ENCODE measurements around the gene ANKRD17.
"Not testable (repeated sequence)": the region's sequence is repeated elsewhere in the genome, so short reads cannot be mapped to it uniquely, and the experiment has no call there.

The ANKRD17 gene

DNA sequence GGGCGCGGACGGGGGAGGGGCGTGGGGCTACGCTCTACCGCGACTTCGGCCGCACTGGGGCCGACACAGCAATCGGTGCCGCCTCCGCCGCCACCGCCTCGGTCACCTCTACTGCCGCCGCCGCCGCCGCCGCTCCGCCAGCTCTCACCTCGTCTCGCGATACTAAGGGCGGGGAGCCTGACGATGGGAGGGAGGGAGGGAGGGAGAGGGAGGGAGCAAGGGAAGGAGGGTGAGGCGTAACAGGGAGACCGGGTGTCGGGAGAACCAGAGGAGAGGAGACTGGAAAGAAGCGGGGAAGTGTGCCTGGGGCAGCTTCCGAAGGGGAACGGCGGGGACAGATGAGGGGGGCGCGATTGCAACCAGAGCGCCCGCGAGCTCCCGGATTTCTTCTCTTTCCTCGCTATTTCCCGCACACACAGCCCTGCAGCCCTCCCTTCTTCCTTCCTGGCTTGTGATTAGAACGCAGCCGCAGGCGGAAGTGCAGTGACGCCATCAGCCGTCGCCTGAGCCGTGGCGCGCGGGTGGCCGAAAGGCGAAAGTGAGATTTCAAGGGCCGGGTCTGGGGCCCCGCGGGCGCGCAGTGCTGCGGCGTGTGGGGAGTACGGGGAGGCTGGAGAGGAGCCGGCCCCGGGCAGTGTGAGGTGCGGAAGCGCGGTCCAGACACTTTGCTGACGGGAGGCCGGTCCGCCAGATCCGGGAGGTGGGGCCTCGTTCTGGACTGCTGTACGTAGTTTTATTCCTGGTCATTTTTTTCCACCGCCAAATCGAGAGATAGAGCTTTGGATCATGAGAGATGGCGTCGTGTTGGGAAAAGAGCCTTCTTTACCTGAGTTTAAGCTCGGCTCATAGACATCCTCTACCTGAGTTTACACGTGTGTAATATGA, at the start of gene ANKRD17:
TSS of gene ANKRD17 (minus strand) at position 113 of the 885 bp plus-strand sequence. CDS start 130 bp downstream, outside the sequence.
- peak; percentile 23 for FAIRE-seq
- peak; percentile 65 for DNase-seq (ENCODE audit: insufficient read length, low spot score)

GRCh38 chr4:73308286-73308685, 49.7 kb upstream of the ANKRD17 start:
- no peak for FAIRE-seq
- peak; percentile 7 for DNase-seq (ENCODE audit: insufficient read length, low spot score)

- DNase-seq (ENCODE audit: insufficient read length, low spot score), result no peak
- FAIRE-seq, result no peak
Measured at GRCh38 chr4:73303711-73304110, 45.1 kb upstream of the ANKRD17 start.

DNA sequence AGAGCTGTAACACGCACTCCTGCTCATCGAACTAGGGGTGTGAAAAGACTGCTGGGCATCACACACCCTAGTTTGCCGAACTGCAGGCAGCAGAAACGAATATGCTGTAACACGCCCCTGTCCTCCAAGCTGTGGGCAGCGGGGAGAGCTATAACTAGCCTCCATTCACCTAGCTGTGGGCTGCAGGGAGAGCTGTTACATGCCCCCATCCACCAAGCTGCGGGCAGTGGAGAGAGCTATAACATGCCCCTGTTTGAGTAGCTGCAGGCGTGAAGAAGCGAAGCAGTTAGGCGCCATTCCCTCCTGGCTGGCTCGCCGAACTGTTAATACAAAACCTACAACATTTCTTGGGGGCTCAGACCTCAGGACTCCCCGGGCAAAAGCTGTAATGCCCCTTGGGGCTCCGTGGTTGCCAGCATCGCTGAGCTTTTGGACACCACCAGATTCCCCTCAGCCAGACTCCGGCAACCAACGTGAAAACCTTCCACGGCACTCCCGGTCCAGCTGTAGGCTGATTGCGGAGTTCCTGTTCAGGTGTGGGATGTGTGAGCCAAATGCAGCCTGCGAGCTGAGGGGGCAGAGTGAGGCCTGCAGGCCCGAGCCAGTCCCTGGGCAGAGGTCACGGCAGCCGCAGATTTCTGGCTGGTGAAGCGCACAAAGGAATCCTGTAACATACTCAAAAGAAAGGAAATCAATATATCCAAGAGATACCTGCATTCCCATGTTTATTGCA, 41.1 kb upstream of the ANKRD17 start:
- no peak for DNase-seq (ENCODE audit: insufficient read length, low spot score)
- FAIRE-seq, result no peak

- not testable (repeated sequence) for DNase-seq (ENCODE audit: insufficient read length, low spot score); FAIRE-seq
Measured at GRCh38 chr4:73292661-73293060, 34.1 kb upstream of the ANKRD17 start.

- FAIRE-seq, result no peak
Measured at GRCh38 chr4:73281982-73282381, 23.4 kb upstream of the ANKRD17 start.

GRCh38 chr4:73281396-73281795, 22.8 kb upstream of the ANKRD17 start:
- FAIRE-seq (no peak), DNase-seq (ENCODE audit: insufficient read length, low spot score) (no peak)

More at GRCh38 chr4:73281982-73282381, 23.4 kb upstream of the ANKRD17 start:
- no peak for DNase-seq (ENCODE audit: insufficient read length, low spot score)

DNA sequence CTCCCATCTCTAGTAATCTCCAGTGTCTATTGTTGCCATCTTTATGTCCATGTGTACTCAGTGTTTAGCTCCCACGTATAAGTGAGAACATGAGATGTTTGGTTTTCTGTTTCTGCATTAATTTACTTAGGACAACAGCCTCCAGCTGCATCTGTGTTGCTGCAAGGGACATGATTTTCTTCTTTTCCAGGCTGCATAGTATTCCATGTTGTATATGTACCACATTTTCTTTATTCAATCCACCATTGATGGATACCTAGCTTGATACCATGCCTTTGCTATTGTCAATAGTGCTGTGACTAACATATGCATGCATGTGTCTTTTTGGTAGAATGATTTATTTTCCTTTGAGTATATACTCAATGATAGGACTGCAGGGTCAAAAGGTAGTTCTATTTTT, 18.6 kb upstream of the ANKRD17 start:
- no peak for DNase-seq (ENCODE audit: insufficient read length, low spot score)
- no peak for FAIRE-seq

GRCh38 chr4:73275318-73275654, 16.7 kb upstream of the ANKRD17 start:
- no peak for FAIRE-seq
- DNase-seq (ENCODE audit: insufficient read length, low spot score), result no peak

GRCh38 chr4:73272816-73273215, 14.2 kb upstream of the ANKRD17 start:
- FAIRE-seq, result no peak
- DNase-seq (ENCODE audit: insufficient read length, low spot score), result no peak

- no peak for DNase-seq (ENCODE audit: insufficient read length, low spot score)
- FAIRE-seq, result no peak
Measured at GRCh38 chr4:73267050-73267449, 8.5 kb upstream of the ANKRD17 start.

DNA sequence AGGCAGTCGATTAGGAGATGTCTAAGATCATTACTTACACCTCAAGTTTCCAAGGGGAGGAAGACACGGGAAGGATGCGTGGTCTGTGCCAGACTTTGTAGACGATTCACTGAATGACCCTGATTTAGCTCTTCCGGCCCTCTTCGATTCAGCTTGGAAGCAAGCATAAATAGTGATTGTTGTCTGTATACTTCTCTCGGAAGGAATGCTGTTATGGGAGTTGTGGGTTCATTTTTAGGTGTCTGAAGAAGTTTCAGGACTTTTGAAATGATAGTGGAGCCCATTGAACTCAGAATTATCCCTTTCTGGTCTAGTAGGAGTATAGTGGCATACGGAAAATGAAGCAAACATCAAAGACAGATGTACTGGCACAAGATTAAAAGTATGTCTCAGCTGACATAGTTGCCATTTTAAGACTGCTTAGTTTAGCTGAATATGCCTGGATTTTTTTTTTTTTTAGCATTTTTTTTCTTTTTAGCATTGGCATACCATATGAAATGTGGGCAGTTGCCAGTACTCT, 1.0 kb upstream of the ANKRD17 start:
- FAIRE-seq, result no peak
- no peak for DNase-seq (ENCODE audit: insufficient read length, low spot score)

- no peak for DNase-seq (ENCODE audit: insufficient read length, low spot score)
- FAIRE-seq, result no peak
Measured at GRCh38 chr4:73258436-73258685, 237 bp downstream of the ANKRD17 start.

GRCh38 chr4:73257651-73258435, 755 bp downstream of the ANKRD17 start:
- no peak for DNase-seq (ENCODE audit: insufficient read length, low spot score)
- no peak for FAIRE-seq

- FAIRE-seq (no peak), DNase-seq (ENCODE audit: insufficient read length, low spot score) (peak; percentile 46)
Measured at GRCh38 chr4:73257234-73257633, 1.4 kb downstream of the ANKRD17 start.

DNA sequence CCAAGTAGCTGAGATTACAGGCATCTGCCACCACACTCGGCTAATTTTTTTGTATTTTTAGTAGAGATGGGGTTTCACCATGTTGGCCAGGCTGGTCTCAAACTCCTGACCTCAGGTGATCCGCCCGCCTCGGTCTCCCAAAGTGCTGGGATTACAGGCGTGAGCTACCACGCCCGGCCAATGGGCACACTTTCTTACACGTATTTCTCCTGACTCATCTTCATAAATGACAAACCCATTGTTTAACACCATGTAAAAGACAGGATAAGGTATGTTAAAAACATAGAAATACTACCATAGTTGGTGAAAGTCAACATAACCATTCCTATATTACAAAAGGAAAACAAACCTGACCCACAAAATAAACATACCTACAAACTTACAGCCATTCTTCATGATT, 2.8 kb downstream of the ANKRD17 start:
- not testable (repeated sequence) for FAIRE-seq; DNase-seq (ENCODE audit: insufficient read length, low spot score)

GRCh38 chr4:73252001-73252400, 6.6 kb downstream of the ANKRD17 start:
- DNase-seq (ENCODE audit: insufficient read length, low spot score) (no peak), FAIRE-seq (no peak)

DNA sequence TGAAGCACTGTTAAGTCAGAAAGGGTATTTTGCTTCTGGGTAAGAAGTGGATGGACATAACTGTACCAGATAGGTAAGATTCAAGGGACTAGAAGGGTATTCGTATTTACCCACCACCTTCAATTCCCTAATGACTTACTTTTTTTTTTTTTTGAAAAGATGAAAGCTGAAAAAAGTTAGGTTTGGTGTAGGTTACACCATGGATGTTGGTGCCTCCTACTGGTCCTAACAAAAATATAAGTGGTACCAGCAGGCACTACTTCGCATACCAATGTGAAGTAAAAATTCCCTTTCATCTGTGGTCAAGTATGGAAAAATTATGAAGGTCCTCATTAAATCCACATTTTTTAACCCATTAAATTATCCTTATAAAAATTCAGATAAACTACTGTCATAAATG, 7.2 kb downstream of the ANKRD17 start:
- no peak for DNase-seq (ENCODE audit: insufficient read length, low spot score)
- FAIRE-seq, result no peak

DNA sequence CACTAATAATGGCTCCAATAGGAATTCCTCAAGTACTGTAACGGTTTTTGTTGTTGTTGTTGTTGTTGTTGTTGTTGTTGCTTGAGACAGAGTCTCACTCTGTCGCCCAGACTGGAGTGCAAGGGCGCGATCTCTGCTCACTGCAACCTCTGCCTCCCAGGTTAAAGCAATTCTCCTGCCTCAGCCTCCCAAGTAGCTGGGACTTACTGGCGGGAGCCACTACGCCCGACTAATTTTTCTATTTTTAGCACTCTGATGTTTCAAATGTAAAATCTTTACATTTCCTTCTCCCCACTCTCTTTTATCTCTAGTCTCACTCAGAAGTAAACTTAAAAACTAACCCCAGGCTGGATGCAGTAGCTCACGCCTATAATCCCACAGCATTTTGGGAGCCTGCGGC, 8.0 kb downstream of the ANKRD17 start:
- no peak for DNase-seq (ENCODE audit: insufficient read length, low spot score)
- FAIRE-seq, result no peak

DNA sequence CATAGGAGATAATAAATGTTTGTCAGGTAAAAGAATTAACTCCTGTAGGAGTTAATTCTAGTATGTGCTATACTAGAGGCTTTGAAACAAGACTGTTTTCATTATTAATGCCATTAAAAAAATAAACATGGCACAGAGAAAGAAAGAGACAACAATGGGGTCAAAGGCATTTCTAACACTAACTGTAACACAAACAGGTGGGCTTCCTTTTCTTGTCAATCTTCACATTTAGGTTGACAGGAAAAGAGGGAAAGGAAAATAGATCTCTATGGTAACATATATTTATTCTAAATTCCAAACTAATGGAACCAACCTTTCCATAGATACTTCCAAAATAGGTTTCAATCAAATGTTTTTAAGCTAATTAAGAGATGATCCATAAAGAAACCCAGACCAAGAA, 9.8 kb downstream of the ANKRD17 start:
- DNase-seq (ENCODE audit: insufficient read length, low spot score) (no peak), FAIRE-seq (no peak)

GRCh38 chr4:73248416-73248815, 10.2 kb downstream of the ANKRD17 start:
- DNase-seq (ENCODE audit: insufficient read length, low spot score) (no peak), FAIRE-seq (no peak)

All from HTR-8/SVneo (cell line).